HG03520 (cell line): Measurements from ENCODE around the gene BZW2.

ENCODE experiments used
- ATAC-seq: cut with Tn5 transposase; IDR thresholded peaks from one replicate; pipeline ENCODE4 v1.9.1; 2021; ENCODE audit warnings: mild to moderate bottlenecking, moderate library complexity; ENCODE audit not compliant: unreplicated experiment

The BZW2 gene

DNA sequence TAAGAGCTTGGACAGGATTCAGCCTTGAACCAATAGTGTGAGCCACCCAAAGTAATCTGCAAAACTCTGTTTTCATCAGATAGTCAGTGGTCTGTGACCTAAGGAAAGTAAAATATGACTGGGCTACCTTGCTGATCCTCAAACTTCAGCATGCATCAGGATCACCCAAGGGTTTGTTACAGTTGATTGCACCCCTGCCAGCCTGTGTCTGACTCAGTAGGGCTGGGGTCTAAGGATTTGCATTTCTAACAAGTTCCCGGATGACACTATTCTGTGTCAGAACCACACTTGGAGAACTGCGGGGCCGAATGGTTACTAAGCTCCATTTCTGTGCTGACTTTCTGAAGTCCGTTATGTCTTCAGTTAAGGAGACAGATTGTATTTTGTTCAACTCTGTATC, 66.9 kb downstream of the BZW2 start:
- ATAC-seq = no peak

DNA sequence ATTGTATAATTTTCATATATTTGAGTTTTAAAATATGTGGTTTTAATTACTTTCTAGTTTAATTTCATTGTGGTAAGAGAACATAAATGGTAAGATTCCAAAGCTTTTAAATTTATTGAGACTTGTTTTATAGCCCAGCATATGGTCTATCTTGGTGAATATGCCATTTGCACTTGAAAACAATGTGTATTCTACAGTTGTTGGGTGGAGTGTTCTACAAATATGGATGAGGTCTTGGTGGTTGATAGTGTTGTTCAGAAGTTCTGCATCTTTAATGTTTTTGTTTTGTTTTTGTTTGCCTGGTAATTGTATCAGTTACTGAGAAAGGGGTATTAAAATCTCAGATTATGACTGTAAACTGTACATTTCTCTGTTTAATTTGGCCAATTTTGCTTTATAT, 69.9 kb downstream of the BZW2 start:
- no peak for ATAC-seq

DNA sequence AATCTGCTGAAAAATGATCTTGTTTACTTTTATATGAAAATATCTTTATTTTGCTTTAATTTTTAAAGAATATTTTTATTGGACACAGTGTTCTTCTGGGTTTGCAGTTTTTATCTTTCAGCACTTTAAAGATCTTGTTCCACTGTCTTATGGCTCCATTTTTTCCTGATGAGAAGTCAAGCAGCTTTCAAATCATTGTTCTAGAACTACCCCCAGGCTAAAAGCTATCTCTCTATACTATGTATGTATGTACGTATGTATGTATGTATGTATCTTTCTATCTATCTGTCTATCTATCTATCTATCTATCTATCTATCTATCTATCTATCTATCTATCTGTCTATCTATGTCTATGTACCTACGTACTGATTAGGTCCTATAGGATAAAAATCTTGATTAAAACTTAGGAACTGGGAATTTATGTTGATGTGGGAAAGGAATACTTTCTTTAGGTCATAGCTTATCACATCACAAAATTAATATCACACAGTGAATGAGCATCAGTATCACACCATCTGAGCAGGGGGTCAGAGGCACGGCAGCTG, 72.2 kb downstream of the BZW2 start:
- no peak for ATAC-seq

DNA sequence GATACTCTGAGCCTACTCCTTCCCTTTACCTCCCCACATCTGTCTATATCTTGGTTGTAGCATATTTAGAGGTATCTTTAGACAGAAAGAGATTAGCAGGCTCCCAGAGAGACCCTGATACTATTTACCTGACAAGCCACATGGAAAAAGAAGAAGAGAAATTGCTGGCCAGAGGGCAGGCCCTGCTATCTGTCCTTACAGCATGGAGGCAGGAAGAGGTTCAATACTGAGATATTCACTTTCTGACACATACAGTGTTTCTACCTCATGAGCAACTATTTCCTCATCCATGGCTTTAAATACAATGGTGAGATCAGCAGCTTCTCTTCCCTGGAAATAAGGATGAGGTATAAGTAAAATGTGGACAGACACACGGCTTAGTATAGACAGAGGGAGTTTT, 73.7 kb downstream of the BZW2 start:
- no peak for ATAC-seq

DNA sequence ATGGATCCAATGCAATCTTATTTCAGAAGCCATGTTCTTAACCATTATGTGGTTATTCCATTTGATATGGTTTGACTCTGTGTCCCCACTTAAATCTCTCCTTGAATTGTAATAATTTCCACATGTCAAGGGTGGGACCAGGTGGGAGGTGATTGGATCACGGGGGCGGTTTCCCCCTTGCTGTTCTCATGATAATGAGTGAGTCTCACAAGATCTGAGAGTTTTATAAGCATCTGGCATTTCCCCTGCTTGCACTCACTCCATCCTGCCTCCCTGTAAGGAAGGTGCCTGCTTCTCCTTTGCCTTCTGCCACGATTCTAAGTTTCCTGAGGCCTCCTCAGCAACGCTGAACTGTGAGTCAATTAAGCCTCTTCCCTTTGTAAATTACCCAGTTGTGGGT, 75.6 kb downstream of the BZW2 start:
- ATAC-seq = no peak

DNA sequence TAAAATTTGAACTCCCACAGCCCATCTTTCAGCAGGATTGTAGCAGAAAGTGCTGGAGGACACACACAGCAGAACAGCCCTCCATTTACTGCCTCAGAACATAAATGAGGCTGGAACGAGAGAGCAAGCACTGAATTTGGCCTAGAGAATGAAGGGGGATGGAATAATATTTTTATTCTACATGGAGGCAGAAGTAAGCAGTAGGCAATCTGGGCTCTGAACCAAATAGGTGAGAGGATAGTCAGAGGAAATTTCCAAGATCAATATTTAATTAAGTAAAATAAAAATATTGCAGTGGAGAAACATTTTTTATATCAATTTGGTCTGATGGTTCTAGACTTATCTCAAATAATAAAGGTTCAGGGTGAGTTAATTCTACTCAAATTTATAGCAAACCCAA, 78.4 kb downstream of the BZW2 start:
- ATAC-seq = no peak

DNA sequence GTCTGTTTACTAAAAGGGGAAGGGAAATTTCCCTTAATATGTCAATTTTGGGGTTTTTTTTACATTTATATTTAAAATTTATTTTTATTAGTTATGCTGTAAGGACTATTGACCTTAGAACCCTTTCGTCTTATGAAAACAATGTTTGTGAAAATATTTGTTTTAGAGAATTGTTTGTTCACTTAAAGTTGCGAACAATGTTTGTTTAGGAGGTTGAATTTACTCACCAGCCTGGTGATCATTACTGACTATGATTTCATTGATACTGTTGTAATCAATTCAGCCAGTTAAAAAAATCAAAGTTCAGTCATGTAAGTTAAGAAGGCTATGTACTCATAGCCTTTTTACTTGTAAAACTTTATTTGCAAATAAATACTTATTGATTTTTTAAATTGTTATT, 80.2 kb downstream of the BZW2 start:
- ATAC-seq = no peak

DNA sequence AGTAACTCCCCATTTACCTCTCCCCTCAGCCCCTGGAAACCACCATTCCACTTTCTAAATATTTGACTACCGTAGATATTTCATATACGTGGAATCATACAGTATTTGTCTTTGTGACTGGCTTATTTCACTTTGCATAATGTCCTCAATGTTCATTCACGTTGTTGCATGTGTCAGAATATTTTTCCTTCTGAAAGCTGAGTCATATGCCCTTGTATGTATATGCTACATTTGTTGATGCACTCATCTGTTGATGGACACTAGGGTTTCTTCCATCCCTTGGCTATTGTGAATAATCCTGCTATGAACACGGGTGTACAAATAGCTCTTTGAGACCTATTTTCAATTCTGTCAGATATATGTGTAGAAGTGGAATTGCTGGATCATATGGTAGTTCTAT, 81.8 kb downstream of the BZW2 start:
- no peak for ATAC-seq

DNA sequence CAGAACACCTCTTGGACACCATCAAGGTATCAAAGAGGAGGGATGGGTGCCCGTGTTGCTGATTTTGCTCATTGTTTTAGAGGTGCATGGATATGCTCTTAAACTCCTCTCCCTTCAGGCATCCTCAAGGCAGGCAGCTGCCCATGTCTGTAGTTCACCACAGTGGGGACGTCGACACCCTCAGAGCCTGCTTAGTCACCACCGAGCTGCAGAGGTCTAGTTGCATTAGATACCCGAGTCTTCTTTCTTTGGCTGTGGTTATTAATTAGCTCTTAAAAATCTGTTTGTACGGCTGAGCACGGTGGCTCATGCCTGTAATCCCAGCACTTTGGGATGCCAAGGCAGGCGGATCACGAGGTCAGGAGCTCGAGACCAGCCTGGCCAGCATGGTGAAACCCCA, 82.8 kb downstream of the BZW2 start:
- ATAC-seq = no peak

DNA sequence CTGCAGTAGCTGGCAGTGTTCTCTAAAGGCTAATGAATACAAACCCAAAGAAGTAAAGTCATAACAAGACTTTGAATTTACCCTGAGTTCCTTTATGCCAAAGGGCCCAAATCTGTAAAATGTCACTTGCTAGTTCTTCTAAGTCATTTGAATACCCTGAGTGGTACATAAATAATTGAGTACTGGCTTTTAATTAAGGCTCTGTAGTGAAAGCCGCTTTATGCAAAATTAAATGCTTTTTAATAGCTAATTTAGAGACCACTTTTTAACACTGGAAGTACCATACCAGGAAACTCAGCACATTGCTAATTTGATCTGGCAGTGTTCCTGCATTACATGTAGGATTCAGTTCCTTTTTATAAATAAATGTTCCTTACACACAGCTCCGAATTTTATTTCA, 83.6 kb downstream of the BZW2 start:
- no peak for ATAC-seq

DNA sequence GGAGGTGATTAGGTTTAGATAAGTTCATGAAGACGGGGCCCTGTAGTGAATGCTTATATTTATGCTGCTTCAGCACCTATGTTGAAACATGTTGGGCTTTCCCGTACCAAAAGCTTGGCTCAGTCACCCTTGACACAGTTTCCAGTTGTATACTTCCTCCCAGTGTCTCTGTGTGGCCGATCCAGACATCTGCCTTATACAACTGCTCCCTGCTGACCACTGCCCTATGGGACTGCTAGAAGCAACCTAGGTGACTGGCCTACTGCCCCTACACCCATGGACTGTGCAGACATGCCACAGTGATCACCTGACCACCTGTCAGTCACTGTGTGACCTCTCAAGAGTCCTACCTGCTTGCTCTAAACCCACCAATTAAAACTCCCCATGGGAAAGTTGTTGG, 85.0 kb downstream of the BZW2 start:
- ATAC-seq = no peak

DNA sequence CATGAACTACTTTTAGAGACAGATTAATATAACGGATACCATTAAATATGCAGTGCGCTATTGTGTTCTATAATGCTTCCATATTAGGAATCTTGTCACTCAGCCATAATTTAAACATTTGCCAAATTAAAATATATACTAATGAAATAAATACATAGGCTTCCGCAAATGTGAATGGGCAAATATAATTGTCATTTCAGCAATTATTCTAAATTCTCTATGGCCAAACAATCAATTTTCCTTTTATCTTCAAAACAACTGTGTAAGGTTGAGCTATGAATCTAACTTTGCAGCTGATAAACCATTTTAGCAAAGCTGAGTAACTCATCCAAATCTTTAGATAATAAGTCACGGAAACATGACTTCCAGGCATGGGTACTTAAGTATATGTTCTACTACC, 86.8 kb downstream of the BZW2 start:
- no peak for ATAC-seq

DNA sequence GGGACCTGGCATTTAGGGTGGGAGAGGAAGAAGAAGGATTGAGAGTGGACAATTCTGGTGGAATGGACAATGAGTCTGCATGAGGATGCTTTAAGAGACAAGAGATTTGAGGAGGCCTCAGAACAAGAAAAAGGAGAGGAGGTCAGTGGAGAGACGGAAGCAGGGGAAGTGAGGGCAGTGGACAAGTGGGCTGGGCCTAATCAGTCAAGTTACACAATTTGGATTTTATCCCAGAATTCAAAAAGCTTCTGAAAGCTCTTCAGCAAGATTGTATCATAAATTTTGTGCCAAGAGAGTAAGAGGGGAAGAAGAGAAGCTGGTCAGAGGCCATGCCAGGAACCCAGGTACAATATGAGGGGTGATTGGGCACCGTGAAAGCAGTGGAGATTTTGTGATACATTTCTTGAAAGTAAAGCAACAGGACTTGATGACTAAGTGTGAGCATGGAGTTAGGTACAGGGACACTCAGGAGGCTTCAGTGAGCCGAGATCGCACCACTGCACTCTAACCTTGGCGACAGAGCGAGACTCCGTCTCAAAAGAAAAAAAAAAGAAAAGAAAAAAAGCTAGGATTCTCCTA, 88.3 kb downstream of the BZW2 start:
- ATAC-seq = no peak

DNA sequence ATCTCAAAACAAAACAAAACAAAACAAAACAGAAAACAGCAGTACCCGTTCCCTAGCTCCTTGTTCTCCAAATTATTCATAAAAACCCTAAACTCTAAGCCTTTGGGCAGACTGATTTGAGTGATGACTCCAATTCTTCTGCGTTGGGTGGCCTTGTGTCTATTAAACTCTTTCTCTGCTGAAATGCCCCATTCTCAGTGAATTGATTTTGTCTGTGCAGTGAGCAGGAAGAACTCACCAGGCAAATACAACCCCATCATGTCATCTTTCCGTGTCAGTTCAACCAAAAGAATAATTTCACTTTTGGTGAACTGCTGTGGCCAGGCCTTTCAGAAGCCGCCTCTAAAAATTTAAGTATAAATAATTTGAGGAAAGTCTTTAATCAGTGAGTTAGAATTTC, 89.0 kb downstream of the BZW2 start:
- ATAC-seq = no peak

DNA sequence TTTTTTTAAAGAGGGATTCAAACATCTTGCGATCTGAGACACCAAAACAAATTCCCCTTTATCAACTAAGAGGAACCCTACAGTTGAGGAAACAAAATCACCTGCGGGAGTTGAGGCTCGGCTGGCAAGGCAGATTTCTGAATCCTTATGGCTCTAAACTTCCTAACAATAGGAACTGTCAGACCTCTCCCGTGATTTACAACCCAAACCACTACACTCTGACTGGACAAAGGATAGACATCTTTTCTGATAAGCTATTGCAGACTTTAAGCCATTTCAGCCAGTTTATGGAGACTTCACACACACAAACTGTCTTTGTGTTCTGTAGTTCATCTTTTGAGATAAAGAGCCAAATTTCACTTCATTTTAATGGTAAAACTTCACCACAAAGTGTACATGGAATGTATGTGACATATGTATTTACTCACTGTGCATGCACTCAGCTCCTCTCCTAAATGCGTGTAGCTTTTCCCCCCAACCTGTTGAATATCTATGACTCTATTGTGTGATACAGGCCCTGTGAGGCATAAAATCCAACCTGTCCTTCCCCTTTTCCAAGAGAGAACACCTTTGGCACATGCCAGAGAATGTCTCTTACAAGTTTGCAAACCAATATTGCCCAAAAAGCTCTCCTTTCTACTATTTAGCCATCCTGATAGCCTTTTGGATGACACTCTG, 92.2 kb downstream of the BZW2 start:
- ATAC-seq = no peak

DNA sequence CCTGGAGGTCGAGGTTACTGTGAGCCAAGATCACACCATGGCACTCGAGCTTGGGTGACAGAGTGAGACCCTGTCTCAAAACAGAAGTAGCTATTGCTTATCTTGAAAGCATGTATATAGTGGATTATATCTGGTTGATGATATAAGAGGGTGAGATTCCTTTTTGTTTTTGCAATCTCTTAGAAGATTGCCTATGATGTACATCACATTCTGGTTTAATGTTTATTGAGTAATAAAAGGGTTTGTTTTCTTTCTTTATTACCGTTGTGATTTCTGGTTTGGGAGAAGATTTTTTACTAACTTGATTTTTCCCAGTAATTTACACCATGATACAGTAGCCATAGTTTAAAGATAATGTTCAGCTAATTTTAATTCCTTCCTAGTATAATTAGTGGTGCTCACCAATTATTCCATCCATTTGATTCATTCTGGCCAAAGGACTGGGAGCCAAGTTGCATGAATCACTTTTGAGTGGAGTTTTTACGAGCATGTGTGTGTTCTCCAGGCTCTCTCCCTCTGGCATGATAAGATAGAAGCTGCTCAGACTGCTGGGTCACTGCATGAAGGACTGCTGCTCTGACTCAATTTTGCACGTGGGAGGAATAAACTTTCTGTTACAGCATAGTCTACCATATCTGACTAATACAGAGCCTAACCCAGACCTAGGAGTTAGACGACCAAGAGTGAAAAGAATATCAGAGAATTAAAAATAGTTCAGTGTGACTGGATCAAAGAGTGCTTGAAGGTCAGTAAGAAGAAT, 94.1 kb downstream of the BZW2 start:
- ATAC-seq = peak; percentile 53

DNA sequence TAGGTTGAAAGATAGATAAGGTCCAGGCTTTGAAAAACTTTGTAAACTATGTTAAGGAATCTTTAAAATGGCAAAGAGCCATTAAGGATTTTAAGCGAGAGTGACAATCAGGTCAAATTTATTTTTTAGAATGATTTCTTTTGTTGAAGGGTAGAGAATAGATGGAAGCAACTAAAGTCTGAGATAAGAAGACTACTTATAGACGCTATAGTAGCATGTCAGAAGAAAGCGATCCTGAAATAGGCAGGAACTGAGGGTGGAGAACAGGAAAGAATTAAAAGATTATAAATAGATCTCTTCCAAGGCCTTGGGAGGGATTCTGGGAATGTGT, 94.6 kb downstream of the BZW2 start:
- no peak for ATAC-seq

DNA sequence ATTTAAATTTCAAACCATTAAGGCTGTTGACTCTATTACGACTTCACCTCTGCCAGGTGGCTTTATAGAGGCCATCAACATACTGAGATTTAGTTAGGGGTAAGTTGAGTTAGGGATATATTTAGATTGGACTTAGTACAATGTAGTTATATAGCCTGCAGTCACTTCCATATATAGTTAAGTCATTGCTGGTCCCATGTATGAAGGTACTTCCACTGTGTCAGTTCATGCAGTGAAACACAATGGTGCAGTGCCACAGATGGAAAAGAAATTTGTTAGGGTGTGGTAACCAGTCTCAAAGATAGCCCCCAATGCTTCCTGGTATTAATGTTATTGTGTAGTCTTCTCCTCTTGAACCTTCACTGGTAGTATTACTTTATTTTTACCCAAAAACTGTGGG, 95.0 kb downstream of the BZW2 start:
- no peak for ATAC-seq

DNA sequence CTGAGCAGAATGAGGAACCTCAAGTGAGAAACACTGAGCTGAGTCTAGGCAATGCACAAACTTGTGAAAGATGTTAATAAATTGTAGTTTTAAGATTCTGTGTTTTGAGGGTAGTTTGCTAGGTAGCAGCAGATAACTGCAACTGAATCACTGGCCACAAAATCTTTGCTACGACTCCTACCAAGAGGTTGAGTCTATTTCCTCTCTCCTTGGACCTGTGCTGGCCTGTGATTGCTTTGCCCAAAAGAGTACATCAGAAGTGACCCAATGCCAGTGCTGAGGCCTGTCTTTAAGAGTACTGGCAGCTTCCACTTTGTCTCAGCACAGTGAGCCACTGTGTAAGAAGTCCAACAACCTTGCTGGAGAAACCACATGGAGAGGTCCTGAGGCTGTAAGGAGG, 95.7 kb downstream of the BZW2 start:
- no peak for ATAC-seq

DNA sequence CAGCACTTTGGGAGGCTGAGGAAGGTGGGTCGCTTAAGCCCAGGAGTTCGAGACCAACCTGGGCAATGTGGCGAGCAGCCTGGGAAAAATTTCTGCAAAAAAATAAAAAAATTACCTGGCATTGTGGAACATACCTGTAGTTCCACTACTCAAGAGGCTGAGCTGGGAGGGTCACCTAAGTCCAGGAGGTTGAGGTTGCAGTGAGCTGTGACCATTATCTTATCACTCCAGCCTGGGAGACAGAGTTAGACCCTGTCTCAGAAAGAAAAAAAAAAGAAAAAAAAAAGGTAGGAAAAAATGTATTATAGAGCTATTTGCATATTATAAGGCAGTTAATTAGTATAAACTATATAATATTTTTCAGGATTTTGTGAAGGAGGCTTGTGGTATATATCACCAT, 96.6 kb downstream of the BZW2 start:
- no peak for ATAC-seq

DNA sequence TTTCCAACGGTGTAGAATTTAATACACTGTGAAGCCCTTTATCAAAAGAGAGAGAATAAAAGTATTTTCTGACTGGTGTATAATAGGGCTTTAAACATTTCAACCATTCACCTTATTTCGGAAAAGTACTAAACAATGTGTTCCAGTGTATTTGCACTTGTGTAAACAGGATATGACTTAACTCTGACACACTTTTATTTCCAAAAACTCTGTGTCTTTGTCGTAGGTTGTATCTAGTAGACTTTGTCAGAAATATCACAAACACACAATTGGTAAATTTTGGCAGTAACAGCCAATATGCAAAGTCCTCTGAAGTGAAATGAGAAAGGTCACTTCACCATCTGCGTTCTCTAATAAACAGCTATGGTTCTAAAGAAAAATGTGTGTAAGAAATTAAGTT, 97.3 kb downstream of the BZW2 start:
- ATAC-seq = no peak

DNA sequence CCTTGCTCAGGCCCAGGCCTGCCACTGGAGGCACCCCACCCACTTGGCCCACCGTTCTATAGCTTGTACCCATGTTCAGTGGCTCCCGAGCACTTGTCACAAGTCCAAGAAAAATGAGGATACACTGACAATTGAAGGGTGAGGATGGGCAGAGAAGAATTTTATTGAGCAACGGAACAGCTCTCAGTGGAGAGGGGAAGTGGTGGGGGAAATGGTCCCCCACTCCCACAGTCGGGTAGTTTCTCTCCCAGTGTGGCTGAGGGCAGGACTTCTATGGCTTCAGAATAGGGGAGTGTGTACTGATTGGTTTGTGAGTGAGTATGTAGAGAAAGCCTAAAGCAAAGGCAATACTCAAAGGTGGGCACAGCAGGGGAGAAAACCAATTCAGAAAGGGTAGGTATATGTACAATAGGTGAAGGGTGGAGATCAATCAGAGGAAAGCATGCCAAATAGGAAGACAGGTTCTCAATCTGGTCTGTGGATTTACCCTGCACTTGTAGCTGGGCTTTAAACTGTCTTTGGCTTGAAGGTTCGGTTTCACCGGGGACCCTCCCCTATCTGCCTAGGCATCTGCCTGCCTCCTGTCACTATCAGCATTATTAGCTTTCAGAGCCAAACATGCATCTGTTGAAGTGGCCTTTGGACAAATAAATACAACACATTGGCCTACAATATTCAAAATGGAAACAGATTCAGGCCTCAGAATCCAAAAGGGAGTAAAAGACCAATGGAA, 98.7 kb downstream of the BZW2 start:
- no peak for ATAC-seq
